AG09309 (cell line): ENCODE measurements around the gene GRAMD4.

Experiments
- DNase-seq: peaks from one replicate; pipeline ENCODE4 v3.0.0-alpha.2; 2010; ENCODE audit warnings: low read depth
- H3K4me3 ChIP-seq: 2 replicates; pipeline ENCODE4 v1.5.1; 2011; ENCODE audit warnings: mild to moderate bottlenecking, low read depth, low read length, moderate library complexity; ENCODE audit not compliant: control insufficient read depth
- TF ChIP-seq, protein P1 (sequence below): IDR thresholded peaks from 2 replicates; pipeline ENCODE4 v1.5.1; 2011; ENCODE audit warnings: mild to moderate bottlenecking, low read depth, low read length, inconsistent platforms; ENCODE audit not compliant: insufficient read depth, control insufficient read depth; ENCODE audit errors: missing control alignments

Gene GRAMD4

DNA sequence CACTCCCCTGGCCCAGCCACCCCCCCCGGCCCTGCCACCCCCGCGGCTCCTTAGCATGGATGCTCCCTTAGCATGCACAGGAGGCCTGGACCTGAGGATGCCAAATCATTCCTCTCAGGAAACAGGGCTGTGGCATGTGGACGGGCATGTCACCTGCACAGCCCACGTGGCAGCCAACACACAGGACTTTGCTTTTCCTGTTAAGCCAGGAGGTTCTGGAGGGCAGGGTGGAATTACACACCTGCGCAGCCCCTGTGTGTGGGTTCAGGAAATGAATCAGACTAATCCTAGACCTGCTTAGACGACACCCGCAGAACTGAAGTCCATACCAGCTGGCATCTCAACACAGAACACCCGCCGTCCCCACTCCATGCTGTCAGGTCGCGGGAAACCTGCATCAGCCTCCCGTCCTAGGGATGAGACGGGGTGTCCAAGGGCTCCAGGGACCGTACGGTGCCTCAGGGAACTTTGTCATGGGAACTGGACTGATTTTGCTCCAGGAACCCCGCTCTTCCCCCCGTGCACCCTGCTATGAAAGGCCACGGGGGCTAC, 107.7 kb downstream of the GRAMD4 start:
- no peak for DNase-seq

DNA sequence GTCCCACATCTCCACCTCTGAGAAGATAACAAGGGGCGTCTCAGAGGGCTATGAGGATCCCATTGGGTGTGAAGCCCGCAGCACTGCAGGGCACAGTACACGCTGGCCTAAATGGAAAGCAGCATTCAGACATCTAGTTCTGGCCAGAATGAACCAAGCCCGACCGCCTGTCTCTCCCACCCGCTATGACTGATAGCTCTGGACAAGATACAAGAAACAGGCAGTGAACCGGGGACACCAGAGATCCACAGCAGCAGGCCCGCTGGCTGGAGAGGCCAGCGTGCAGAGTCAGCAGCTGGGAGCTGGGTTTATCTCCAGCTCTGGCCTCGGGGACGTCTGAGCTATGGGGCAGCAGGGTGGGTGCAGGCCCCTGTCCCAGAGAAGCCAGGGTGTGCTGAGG, 108.3 kb downstream of the GRAMD4 start:
- DNase-seq, result no peak
- TF ChIP-seq, protein P1, sequence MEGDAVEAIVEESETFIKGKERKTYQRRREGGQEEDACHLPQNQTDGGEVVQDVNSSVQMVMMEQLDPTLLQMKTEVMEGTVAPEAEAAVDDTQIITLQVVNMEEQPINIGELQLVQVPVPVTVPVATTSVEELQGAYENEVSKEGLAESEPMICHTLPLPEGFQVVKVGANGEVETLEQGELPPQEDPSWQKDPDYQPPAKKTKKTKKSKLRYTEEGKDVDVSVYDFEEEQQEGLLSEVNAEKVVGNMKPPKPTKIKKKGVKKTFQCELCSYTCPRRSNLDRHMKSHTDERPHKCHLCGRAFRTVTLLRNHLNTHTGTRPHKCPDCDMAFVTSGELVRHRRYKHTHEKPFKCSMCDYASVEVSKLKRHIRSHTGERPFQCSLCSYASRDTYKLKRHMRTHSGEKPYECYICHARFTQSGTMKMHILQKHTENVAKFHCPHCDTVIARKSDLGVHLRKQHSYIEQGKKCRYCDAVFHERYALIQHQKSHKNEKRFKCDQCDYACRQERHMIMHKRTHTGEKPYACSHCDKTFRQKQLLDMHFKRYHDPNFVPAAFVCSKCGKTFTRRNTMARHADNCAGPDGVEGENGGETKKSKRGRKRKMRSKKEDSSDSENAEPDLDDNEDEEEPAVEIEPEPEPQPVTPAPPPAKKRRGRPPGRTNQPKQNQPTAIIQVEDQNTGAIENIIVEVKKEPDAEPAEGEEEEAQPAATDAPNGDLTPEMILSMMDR, result no peak
- H3K4me3 ChIP-seq, result no peak overlapping the region

More for the DNA sequence above, 107.7 kb downstream of the GRAMD4 start:
- TF ChIP-seq, protein P1, result no peak
- no peak overlapping the region for H3K4me3 ChIP-seq
